Cardiac fibroblast (primary cell): ENCODE results near the gene WRNIP1.
A peak's percentile ranks its signal among the peaks of the same experiment; 100 is the strongest.

ENCODE experiments used
- DNase-seq, 2 donors: peaks; one replicate each; pipeline versions ENCODE4 v3.0.0 to v3.0.0-alpha.2; 2010; ENCODE audit warnings: low read depth in 2 of 2
- H3K4me3 ChIP-seq, 2 donors: replicated peaks in 1 of 2; 1 replicate in 1 of 2; 2 replicates in 1 of 2; pipeline ENCODE4 v1.5.1; 2011; ENCODE audit warnings: low read depth in 2 of 2, low read length in 2 of 2, mild to moderate bottlenecking in 2 of 2, moderate library complexity in 1 of 2
- TF ChIP-seq, protein P1 (sequence below): IDR thresholded peaks from one replicate; pipeline ENCODE4 v1.5.1; 2011; ENCODE audit warnings: low read depth, mild to moderate bottlenecking, low read length, inconsistent platforms

WRNIP1 gene

DNA sequence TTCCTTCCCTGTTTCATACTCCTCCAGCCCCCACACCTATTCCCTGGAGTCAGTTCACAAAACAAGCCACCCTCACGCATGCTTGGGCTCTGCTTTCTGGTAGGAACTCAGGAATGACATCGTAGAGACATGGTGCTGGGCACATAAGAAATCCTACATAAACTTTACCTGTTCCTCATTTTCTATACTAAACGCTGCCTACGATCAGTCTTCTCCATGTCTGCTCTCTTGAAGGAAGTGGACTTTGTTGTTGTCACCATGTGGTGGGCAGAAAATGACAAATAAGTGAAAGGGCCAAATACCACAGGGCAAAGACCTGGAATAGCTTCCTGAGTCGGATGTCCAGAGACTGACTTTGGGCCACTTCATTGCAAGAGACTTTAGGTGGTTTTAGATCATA, 24.6 kb upstream of the WRNIP1 start:
- TF ChIP-seq, protein P1, sequence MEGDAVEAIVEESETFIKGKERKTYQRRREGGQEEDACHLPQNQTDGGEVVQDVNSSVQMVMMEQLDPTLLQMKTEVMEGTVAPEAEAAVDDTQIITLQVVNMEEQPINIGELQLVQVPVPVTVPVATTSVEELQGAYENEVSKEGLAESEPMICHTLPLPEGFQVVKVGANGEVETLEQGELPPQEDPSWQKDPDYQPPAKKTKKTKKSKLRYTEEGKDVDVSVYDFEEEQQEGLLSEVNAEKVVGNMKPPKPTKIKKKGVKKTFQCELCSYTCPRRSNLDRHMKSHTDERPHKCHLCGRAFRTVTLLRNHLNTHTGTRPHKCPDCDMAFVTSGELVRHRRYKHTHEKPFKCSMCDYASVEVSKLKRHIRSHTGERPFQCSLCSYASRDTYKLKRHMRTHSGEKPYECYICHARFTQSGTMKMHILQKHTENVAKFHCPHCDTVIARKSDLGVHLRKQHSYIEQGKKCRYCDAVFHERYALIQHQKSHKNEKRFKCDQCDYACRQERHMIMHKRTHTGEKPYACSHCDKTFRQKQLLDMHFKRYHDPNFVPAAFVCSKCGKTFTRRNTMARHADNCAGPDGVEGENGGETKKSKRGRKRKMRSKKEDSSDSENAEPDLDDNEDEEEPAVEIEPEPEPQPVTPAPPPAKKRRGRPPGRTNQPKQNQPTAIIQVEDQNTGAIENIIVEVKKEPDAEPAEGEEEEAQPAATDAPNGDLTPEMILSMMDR, result no peak
- H3K4me3 ChIP-seq, result no peak overlapping the region
- no peak for DNase-seq

DNA sequence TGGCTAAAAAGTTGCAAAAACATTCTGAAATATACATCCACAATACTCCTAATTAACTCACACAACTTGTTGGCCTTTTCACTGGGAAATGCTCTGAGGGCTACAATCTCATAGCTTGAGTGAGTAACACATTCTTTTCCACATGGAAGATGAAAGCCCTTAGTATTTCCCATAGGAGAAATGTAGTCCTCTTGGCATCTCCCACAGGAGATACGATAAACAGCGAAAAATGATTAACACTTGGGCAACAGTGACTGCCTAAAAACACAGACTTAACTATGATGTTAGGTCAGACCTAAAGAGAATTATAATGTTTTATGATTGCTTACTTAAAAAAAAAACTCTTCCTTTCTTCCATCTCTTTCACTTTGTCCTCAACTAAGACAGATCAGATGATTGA, 23.4 kb upstream of the WRNIP1 start:
- peak in 1 of 2 donors; percentile 58 for DNase-seq
- no peak overlapping the region for H3K4me3 ChIP-seq
- TF ChIP-seq, protein P1, result no peak

DNA sequence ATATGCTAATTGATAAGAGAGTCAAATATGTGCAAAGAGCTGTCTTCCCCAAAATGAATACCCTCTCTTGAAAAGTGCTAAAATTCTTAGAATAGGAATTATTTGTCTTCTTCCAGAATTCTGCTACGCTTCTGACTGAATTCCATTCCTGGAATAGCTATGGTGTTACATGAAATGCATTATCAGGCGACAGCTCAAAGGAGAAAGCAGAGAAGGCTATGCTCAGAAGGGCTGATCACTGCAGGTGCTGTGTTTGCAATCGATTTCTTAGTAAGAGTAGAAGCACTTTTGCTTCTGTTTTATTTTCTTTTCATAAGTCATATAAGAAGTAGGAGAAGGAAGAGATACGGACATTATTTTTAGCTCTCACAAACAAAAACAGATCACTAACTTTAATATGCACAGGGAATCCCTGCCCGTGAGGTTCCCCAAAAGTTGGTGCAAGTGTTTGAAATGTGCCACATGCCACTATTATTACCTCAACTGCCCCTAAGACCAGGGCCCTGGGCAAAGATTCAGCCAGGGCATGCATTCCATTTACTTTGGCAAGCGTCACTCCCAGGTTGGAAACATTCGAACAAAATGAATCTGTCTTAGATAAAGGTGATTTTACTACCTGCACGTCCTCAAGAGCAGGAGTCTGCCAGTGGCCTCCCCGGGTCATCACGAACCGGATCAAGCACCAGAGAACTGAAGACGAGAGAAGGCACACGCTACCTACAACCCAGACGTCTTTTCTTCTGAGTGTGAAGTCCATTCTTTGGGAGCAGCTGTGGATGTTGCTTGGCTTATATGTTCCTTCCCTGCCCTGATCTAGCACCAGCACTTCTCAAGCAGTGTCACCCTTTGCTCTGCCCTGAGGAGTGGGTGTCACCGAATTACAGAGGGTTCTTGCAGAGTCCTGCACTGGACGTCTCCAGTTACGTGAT, 21.6 kb upstream of the WRNIP1 start:
- no peak for DNase-seq
- no peak overlapping the region for H3K4me3 ChIP-seq
- TF ChIP-seq, protein P1, result no peak

DNA sequence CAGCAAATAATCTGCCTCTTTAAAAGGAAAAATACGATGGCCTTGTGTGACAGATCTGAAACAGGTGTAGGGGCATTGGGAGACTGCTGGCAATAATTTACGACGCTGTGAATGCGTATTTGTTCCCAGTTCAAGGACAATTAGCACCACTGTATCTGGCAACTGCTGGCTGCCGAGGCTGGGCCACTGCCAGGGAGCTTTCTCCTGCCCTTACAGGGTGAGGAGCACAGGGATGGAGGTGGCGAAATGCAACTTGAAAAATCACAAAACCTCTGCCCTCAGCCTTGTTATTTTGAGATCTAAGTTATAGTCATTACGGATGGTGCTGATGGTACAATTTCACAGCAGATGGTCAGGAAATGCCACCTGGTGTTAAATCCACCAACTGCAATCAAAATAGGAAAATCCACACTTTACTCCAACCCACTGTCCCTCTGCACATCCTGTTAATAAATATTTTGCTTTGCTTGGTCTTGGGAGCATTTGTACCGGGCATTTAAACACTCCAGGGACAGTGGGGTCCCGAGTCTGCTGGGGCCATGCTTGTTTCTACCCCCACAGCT, 20.9 kb upstream of the WRNIP1 start:
- TF ChIP-seq, protein P1, result peak; percentile 20
- DNase-seq, result peak; percentile 29 to 35

DNA sequence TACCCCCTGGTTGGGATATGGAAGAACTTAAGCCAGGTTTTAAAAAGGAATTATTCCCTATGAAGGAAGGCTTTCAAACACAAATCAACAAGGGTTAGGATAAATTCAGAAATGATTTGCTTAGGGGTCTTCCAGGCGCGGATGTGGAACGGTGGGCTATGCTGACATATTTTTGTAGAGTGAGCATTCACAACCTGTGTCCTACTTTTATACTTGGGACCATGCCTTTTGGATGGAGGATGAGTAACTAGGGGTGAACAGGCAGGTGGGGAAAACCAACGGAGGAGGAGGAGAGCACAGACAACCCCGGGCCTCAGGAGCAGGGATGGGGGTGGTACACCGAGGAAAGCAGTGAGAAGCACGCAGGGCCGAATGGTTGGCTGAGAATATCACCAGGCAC, 20.4 kb upstream of the WRNIP1 start:
- no peak for DNase-seq
- H3K4me3 ChIP-seq, result no peak overlapping the region
- TF ChIP-seq, protein P1, result no peak

More for the DNA sequence above, 20.9 kb upstream of the WRNIP1 start:
- no peak overlapping the region for H3K4me3 ChIP-seq

DNA sequence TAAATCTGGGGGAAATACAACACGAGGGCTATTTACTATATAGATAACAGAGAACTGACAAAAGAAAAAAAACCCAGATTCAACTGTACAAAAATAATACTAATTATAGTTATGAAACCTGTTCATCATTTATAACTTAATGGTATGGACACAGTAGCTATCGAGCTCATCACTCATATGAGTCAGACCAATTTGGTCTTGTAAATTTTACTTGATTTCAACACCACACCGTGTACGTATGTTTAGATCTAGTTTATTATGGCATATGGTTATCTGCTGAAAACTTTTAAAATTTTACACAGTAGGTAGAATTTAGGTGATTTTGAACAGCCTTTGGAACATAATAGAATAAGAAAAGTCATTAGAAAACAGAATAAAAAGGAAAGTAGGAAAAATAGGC, 19.9 kb upstream of the WRNIP1 start:
- TF ChIP-seq, protein P1, result no peak
- DNase-seq, result no peak
- H3K4me3 ChIP-seq, result no peak overlapping the region
